Gastroesophageal sphincter (tissue), 3 donors: ENCODE data around the gene TAF12.

ENCODE experiments used
- EP300 ChIP-seq: sonication (generic); formaldehyde crosslinking; IDR thresholded peaks from one replicate; pipeline ENCODE4 v1.6.1; 2017; ENCODE audit warnings: antibody characterized with exemption, mild to moderate bottlenecking
- TF ChIP-seq, protein P1 (sequence below), 4 experiments: fragments of 200-600 bp in 2 of 4; fragments of 450-650 bp in 2 of 4; sonication (generic) in 1 of 4; IDR thresholded peaks; one replicate each; pipeline ENCODE4 v1.5.1; 2017 to 2019; ENCODE audit warnings: antibody characterized with exemption in 4 of 4, mild to moderate bottlenecking in 2 of 4, moderate library complexity in 2 of 4

DNA sequence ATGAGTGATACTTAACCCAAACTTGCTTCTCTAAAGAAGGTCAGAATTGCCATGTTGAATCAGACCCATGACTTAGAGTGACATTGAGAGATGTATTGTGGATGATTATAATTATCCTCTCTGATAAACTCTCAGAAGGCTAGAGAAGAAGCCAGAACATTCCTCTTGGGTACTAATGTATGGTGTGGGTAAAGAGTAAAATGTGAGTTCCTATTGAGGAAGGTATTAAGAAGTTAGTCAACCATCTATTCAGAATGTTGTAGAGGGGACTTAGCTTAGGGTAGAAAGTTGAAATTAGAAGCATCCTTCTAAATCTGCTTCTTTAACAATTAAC, 33.0 kb upstream of the TAF12 start:
- no peak for TF ChIP-seq EP300
- TF ChIP-seq, protein P1, sequence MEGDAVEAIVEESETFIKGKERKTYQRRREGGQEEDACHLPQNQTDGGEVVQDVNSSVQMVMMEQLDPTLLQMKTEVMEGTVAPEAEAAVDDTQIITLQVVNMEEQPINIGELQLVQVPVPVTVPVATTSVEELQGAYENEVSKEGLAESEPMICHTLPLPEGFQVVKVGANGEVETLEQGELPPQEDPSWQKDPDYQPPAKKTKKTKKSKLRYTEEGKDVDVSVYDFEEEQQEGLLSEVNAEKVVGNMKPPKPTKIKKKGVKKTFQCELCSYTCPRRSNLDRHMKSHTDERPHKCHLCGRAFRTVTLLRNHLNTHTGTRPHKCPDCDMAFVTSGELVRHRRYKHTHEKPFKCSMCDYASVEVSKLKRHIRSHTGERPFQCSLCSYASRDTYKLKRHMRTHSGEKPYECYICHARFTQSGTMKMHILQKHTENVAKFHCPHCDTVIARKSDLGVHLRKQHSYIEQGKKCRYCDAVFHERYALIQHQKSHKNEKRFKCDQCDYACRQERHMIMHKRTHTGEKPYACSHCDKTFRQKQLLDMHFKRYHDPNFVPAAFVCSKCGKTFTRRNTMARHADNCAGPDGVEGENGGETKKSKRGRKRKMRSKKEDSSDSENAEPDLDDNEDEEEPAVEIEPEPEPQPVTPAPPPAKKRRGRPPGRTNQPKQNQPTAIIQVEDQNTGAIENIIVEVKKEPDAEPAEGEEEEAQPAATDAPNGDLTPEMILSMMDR (IDR thresholded peaks at IDR 0.05): no peak
